NCI-H82 treated with DMSO at 0.1 percent for 48 hours (cell line): ENCODE results near the gene CCDC28A.

Experiments
- DNase-seq: peaks from one replicate; lab custom pipeline; 2025; ENCODE audit not compliant: unreplicated experiment; lab: John Stamatoyannopoulos, UW

CCDC28A gene

GRCh38 chr6:138833816-138834539 lies 60.4 kb downstream of the CCDC28A start:
- DNase-seq: no peak

DNA sequence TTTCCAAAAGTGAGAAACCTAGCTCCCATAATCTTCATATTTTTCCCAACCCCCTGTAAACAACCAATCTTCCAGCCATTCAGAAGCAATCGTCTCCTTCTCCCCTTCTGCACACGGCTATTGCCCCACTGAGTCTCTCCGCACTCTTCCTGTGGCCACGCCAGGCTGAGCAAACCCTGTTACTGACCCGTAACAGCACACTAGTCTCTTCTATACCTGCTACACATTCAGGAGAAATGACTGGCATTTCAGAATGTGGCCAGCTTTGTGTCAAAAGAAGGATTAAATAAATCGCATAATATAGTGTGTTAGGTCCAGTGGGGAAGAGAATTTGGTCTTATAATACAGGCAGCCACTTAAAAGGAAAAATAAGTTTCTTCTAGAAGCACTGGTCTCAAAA lies 63.7 kb downstream of the CCDC28A start:
- DNase-seq: no peak
